Measurements from ENCODE around the gene PCDHA13.

- TF ChIP-seq CTCF (IDR thresholded peaks at IDR 0.05): no peak
- no peak for TF ChIP-seq POLR2A (IDR thresholded peaks at IDR 0.05)
Observed at GRCh38 chr5:140883927-140884697, 2.2 kb downstream of the PCDHA13 start.
